Lower leg skin (tissue), 3 donors: ENCODE measurements around the gene NPAS2.

Experiments
- POLR2A ChIP-seq, 2 donors: fragments of 450-650 bp; IDR thresholded peaks; one replicate each; pipeline ENCODE4 v1.6.1; 2016 to 2017; ENCODE audit warnings: antibody characterized with exemption in 2 of 2, mild to moderate bottlenecking in 1 of 2, moderate library complexity in 1 of 2
- TF ChIP-seq, protein P1 (sequence below), 3 donors: fragments of 450-650 bp; IDR thresholded peaks; one replicate each; pipeline ENCODE4 v1.5.1; 2016; ENCODE audit warnings: antibody characterized with exemption in 3 of 3, mild to moderate bottlenecking in 3 of 3, moderate library complexity in 2 of 3

DNA sequence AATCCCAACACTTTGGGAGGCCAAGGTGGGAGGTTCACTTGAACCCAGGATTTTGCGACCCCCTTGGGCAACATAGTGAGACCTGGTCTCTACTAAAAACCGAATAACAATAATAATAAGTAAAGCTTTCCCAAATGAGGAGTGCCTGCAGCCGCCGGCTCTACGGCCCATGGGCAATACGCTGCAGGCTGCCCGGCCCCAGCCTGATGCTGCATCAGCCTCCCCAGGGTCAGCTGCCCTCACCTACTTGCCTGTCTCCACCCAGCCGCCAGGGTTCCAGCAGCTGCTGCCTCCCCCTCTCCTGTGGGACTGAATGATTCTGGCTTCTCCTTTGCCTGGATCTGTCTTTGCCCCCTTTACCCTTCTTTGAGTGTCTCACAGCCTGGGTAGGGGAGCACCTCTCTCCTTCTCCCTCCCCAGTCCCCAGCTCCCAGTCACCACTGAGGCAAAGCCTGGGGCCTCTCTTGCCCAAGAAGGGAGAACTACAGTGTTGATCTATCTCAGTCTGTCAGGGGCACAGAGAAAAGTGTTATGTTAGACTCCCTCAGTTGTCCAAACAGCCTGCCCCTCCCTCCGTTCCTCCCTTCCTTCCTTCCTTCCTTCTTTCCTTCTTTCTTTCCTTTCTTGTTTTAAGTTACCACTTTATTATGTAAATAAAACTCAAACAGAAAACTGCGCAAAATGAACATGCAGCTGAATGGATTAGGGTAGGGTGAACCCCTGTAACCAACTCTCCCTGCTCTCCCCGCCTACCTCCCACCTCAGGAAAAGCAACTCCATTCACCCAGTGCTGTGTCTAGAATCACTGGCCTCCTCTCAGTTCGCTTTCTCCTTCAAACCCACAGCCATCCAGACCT is 38.2 kb upstream of the NPAS2 start:
- TF ChIP-seq, protein P1, sequence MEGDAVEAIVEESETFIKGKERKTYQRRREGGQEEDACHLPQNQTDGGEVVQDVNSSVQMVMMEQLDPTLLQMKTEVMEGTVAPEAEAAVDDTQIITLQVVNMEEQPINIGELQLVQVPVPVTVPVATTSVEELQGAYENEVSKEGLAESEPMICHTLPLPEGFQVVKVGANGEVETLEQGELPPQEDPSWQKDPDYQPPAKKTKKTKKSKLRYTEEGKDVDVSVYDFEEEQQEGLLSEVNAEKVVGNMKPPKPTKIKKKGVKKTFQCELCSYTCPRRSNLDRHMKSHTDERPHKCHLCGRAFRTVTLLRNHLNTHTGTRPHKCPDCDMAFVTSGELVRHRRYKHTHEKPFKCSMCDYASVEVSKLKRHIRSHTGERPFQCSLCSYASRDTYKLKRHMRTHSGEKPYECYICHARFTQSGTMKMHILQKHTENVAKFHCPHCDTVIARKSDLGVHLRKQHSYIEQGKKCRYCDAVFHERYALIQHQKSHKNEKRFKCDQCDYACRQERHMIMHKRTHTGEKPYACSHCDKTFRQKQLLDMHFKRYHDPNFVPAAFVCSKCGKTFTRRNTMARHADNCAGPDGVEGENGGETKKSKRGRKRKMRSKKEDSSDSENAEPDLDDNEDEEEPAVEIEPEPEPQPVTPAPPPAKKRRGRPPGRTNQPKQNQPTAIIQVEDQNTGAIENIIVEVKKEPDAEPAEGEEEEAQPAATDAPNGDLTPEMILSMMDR (IDR thresholded peaks at IDR 0.05), result no peak
- no peak for TF ChIP-seq POLR2A (IDR thresholded peaks at IDR 0.05)
